ENCODE measurements around the gene AMOTL2.

AMOTL2 gene

GRCh38 chr3:134340982-134341365, 33.3 kb downstream of the AMOTL2 start:
- H3K36me3 ChIP-seq (ENCODE audit: control insufficient read depth, insufficient read depth, low read length): no peaks in the 10 kb centered on the region
- no peak overlapping the region for H3K4me3 ChIP-seq (ENCODE audit: low read depth, low read length)
- TF ChIP-seq, protein P1, sequence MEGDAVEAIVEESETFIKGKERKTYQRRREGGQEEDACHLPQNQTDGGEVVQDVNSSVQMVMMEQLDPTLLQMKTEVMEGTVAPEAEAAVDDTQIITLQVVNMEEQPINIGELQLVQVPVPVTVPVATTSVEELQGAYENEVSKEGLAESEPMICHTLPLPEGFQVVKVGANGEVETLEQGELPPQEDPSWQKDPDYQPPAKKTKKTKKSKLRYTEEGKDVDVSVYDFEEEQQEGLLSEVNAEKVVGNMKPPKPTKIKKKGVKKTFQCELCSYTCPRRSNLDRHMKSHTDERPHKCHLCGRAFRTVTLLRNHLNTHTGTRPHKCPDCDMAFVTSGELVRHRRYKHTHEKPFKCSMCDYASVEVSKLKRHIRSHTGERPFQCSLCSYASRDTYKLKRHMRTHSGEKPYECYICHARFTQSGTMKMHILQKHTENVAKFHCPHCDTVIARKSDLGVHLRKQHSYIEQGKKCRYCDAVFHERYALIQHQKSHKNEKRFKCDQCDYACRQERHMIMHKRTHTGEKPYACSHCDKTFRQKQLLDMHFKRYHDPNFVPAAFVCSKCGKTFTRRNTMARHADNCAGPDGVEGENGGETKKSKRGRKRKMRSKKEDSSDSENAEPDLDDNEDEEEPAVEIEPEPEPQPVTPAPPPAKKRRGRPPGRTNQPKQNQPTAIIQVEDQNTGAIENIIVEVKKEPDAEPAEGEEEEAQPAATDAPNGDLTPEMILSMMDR (IDR thresholded peaks at IDR 0.05): no peak
- no peak overlapping the region for H3K27ac ChIP-seq
- H3K9ac ChIP-seq: no peak overlapping the region
- H3K27me3 ChIP-seq (ENCODE audit: control insufficient read depth, insufficient read depth, low read length): no peaks in the 10 kb centered on the region
- no peaks in the 10 kb centered on the region for H3K4me1 ChIP-seq
- no peaks in the 10 kb centered on the region for H3K79me2 ChIP-seq
- H2AFZ ChIP-seq: no peak overlapping the region
- H3K9me3 ChIP-seq (ENCODE audit: control insufficient read depth, low read length): no peaks in the 10 kb centered on the region
- no peak overlapping the region for H3K4me2 ChIP-seq (ENCODE audit: low read length)

GRCh38 chr3:134340362-134340981, 33.8 kb downstream of the AMOTL2 start:
- Histone ChIP-seq H3K9me3 (ENCODE audit: control insufficient read depth, low read length) (no peaks in the 10 kb centered on the region), H2AFZ (no peak overlapping the region), H3K27ac (no peak overlapping the region), H3K36me3 (ENCODE audit: control insufficient read depth, insufficient read depth, low read length) (no peaks in the 10 kb centered on the region), H3K4me1 (no peaks in the 10 kb centered on the region), H3K4me2 (ENCODE audit: low read length) (no peak overlapping the region), H3K9ac (no peak overlapping the region), H3K27me3 (ENCODE audit: control insufficient read depth, insufficient read depth, low read length) (no peaks in the 10 kb centered on the region), H3K4me3 (ENCODE audit: low read depth, low read length) (no peak overlapping the region), H3K79me2 (no peaks in the 10 kb centered on the region)
- TF ChIP-seq, protein P1 (IDR thresholded peaks at IDR 0.05): no peak

- H3K79me2 ChIP-seq: no peaks in the 10 kb centered on the region
- no peak overlapping the region for H3K9ac ChIP-seq
- H3K27ac ChIP-seq: no peak overlapping the region
- H3K36me3 ChIP-seq (ENCODE audit: control insufficient read depth, insufficient read depth, low read length): no peaks in the 10 kb centered on the region
- H3K27me3 ChIP-seq (ENCODE audit: control insufficient read depth, insufficient read depth, low read length): no peaks in the 10 kb centered on the region
- TF ChIP-seq, protein P1 (IDR thresholded peaks at IDR 0.05): no peak
- no peaks in the 10 kb centered on the region for H3K4me1 ChIP-seq
- H2AFZ ChIP-seq: no peak overlapping the region
- no peak overlapping the region for H3K4me2 ChIP-seq (ENCODE audit: low read length)
- no peaks in the 10 kb centered on the region for H3K9me3 ChIP-seq (ENCODE audit: control insufficient read depth, low read length)
- no peak overlapping the region for H3K4me3 ChIP-seq (ENCODE audit: low read depth, low read length)
Observed at GRCh38 chr3:134339913-134340312, 34.3 kb downstream of the AMOTL2 start.

- TF ChIP-seq, protein P1 (IDR thresholded peaks at IDR 0.05): no peak
- no peaks in the 10 kb centered on the region for H3K9me3 ChIP-seq (ENCODE audit: control insufficient read depth, low read length)
- H3K4me1 ChIP-seq: no peaks in the 10 kb centered on the region
Observed at GRCh38 chr3:134339331-134339730, 34.9 kb downstream of the AMOTL2 start.

More at GRCh38 chr3:134339331-134339730, 34.9 kb downstream of the AMOTL2 start:
- Histone ChIP-seq H3K27ac (no peak overlapping the region), H3K4me2 (ENCODE audit: low read length) (no peak overlapping the region), H3K79me2 (no peaks in the 10 kb centered on the region), H3K4me3 (ENCODE audit: low read depth, low read length) (no peak overlapping the region), H3K36me3 (ENCODE audit: control insufficient read depth, insufficient read depth, low read length) (no peaks in the 10 kb centered on the region), H2AFZ (no peak overlapping the region), H3K27me3 (ENCODE audit: control insufficient read depth, insufficient read depth, low read length) (no peaks in the 10 kb centered on the region), H3K9ac (no peak overlapping the region)
